ENCODE data around the gene CLDND2.

DNA sequence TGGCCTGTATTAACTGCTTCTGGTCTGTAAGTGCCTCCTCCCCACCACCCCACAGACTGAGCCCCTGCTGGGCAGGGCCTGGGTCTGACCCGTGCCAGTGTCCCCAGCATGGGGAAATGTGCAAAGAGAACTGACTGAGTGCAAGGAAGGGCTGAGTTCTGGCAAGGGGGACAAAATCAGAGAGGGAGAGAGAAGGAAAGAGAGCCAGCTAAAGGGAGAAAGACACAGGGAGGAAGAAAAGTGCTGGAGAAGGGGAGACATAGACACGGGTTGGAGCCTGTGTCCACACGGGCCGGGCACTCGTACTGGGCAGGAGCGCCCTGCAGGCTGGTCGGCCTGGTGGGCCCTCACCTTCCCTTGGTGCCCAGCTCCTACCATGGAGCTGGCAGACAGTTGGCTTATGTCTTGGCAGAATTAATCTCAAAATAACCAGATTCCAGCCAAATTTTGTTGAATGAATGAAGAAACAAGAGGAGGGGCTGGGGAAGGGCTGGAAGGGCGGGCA is 2.4 kb upstream of the CLDND2 start:
- TF ChIP-seq, protein P1, sequence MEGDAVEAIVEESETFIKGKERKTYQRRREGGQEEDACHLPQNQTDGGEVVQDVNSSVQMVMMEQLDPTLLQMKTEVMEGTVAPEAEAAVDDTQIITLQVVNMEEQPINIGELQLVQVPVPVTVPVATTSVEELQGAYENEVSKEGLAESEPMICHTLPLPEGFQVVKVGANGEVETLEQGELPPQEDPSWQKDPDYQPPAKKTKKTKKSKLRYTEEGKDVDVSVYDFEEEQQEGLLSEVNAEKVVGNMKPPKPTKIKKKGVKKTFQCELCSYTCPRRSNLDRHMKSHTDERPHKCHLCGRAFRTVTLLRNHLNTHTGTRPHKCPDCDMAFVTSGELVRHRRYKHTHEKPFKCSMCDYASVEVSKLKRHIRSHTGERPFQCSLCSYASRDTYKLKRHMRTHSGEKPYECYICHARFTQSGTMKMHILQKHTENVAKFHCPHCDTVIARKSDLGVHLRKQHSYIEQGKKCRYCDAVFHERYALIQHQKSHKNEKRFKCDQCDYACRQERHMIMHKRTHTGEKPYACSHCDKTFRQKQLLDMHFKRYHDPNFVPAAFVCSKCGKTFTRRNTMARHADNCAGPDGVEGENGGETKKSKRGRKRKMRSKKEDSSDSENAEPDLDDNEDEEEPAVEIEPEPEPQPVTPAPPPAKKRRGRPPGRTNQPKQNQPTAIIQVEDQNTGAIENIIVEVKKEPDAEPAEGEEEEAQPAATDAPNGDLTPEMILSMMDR (conservative IDR thresholded peaks at IDR 0.05; ENCODE audit: low read depth, low read length), result no peak
- TF ChIP-seq EZH2phosphoT487 (IDR thresholded peaks at IDR 0.05; ENCODE audit: borderline replicate concordance, low read length), result no peak

All from PC-3 (cell line).